Gastroesophageal sphincter (tissue), 4 donors: ENCODE measurements around the gene DOCK2. TPM values are rescaled to one million over a fixed set of nuclear protein-coding genes. Genes with fewer than 3 reads are reported as not detected.

Source experiments
- ATAC-seq: fragments of 150-250 bp; one replicate; pipeline ENCODE4 v1.9.1; 2016; ENCODE audit warnings: mild to moderate bottlenecking, moderate library complexity
- H3K27ac ChIP-seq, 4 donors: fragments of 200-600 bp; sonication (generic) in 3 of 4; 1 replicate in 3 of 4; 2 replicates in 1 of 4; pipeline ENCODE4 v1.5.1; 2016 to 2019
- H3K27me3 ChIP-seq: fragments of 200-600 bp; sonication (generic); one replicate; pipeline ENCODE4 v1.5.1; 2019
- H3K36me3 ChIP-seq, 2 donors: fragments of 200-600 bp; sonication (generic); one replicate each; pipeline ENCODE4 v1.5.1; 2019; ENCODE audit warnings: control low read depth in 1 of 2
- H3K4me1 ChIP-seq, 3 donors: fragments of 200-600 bp; sonication (generic); 1 replicate in 2 of 3; 2 replicates in 1 of 3; pipeline ENCODE4 v1.5.1; 2016 to 2019; ENCODE audit warnings: control low read depth in 2 of 3
- H3K4me3 ChIP-seq, 2 donors: fragments of 200-600 bp; sonication (generic); one replicate each; pipeline ENCODE4 v1.5.1; 2019; ENCODE audit warnings: mild to moderate bottlenecking in 1 of 2, moderate library complexity in 1 of 2
- H3K9me3 ChIP-seq, 3 donors: fragments of 200-600 bp; sonication (generic); one replicate each; pipeline ENCODE4 v1.5.1; 2017 to 2019; ENCODE audit warnings: control low read depth in 2 of 3
- EP300 ChIP-seq: sonication (generic); formaldehyde crosslinking; IDR thresholded peaks from one replicate; pipeline ENCODE4 v1.6.1; 2017; ENCODE audit warnings: antibody characterized with exemption, mild to moderate bottlenecking
- POLR2A ChIP-seq, 2 donors: fragments of 450-650 bp; IDR thresholded peaks; one replicate each; pipeline ENCODE4 v1.6.1; 2017; ENCODE audit warnings: antibody characterized with exemption in 2 of 2, mild to moderate bottlenecking in 2 of 2, moderate library complexity in 1 of 2
- POLR2AphosphoS5 ChIP-seq: sonication (generic); formaldehyde crosslinking; IDR thresholded peaks from one replicate; pipeline ENCODE4 v1.6.1; 2017; ENCODE audit warnings: antibody characterized with exemption
- WGBS, 2 donors: methylation state at CpG; one replicate each; pipeline ENCODE4 v1.1.5; 2018; ENCODE audit warnings: low coverage in 1 of 2; 5-methylcytosine and 5-hydroxymethylcytosine counted together
- total RNA-seq, 4 donors: library from RNA; depleted of rRNA; stranded (reverse); fragments of >200 nt; gene quantifications; one replicate each; pipeline ENCODE4 v1.1.0, GENCODE V29; 2016
- TF ChIP-seq, protein P1 (sequence below), 4 experiments: fragments of 200-600 bp in 2 of 4; fragments of 450-650 bp in 2 of 4; sonication (generic) in 1 of 4; IDR thresholded peaks; one replicate each; pipeline ENCODE4 v1.5.1; 2017 to 2019; ENCODE audit warnings: antibody characterized with exemption in 4 of 4, mild to moderate bottlenecking in 2 of 4, moderate library complexity in 2 of 4

DOCK2 gene
- total RNA-seq, 4 donors from 2014 or later: 9.3 to 20.6 (median 11.8) TPM

DNA sequence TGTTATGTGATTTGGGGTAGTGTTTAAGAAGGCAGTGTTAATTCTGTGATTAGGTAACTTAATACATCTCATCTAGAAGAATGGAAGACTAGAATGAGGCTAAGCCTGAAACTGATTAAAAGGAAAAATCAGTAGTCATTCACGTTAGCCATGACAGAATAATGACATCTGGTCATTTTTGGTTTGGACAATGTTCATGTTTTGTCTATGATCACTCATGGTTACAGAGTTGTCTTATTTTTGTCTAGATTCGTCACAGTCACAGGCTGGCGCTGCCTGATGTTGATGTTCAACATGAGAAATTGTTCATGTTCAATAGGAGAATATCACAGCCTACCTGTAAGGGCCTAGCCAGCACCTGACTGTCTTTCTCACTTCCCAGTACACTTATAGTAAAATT is 9.5 kb upstream of the DOCK2 start:
- 82 to 83% methylated on average over 3 of the region's 3 CpGs for WGBS, 2 donors
- no peak overlapping the region for H3K27ac ChIP-seq
- no peaks in the 10 kb centered on the region for H3K4me1 ChIP-seq
- TF ChIP-seq EP300: no peak
- no peak for TF ChIP-seq POLR2A (IDR thresholded peaks at IDR 0.05)
- TF ChIP-seq, protein P1, sequence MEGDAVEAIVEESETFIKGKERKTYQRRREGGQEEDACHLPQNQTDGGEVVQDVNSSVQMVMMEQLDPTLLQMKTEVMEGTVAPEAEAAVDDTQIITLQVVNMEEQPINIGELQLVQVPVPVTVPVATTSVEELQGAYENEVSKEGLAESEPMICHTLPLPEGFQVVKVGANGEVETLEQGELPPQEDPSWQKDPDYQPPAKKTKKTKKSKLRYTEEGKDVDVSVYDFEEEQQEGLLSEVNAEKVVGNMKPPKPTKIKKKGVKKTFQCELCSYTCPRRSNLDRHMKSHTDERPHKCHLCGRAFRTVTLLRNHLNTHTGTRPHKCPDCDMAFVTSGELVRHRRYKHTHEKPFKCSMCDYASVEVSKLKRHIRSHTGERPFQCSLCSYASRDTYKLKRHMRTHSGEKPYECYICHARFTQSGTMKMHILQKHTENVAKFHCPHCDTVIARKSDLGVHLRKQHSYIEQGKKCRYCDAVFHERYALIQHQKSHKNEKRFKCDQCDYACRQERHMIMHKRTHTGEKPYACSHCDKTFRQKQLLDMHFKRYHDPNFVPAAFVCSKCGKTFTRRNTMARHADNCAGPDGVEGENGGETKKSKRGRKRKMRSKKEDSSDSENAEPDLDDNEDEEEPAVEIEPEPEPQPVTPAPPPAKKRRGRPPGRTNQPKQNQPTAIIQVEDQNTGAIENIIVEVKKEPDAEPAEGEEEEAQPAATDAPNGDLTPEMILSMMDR (IDR thresholded peaks at IDR 0.05): no peak
- peaks cover 0 to 12% (median 0%) of the 10 kb centered on the region in 3 donors for H3K9me3 ChIP-seq
- no peak for ATAC-seq
- no peaks in the 10 kb centered on the region for H3K36me3 ChIP-seq
- H3K27me3 ChIP-seq: no peaks in the 10 kb centered on the region
- H3K4me3 ChIP-seq: no peak overlapping the region

DNA sequence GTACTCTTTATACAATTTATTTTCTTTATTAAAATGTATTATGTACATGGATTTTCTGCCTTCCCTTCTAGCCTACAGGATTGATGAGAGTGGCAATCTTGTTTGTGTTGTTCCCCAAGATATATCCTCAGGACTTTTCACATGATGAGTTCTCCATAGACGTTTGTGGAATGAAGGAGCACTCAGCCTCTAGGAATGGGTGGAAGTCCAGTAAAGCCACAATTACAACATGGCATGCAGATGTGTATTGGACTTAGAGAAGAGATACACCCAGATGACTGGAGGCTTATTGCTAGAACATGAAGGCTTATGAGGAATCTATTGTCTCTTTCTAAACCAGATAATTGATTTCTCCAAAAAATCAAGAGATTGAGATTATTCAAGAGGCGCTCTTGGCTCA is 8.2 kb upstream of the DOCK2 start:
- no peak overlapping the region for H3K27ac ChIP-seq
- H3K4me3 ChIP-seq: no peak overlapping the region
- no peaks in the 10 kb centered on the region for H3K4me1 ChIP-seq
- no peaks in the 10 kb centered on the region for H3K27me3 ChIP-seq
- peaks cover 0 to 2% (median 0%) of the 10 kb centered on the region in 3 donors for H3K9me3 ChIP-seq
- H3K36me3 ChIP-seq: no peaks in the 10 kb centered on the region
- 77 to 100% methylated on average over 1 to 2 of the region's 2 CpGs for WGBS, 2 donors
- TF ChIP-seq, protein P1 (IDR thresholded peaks at IDR 0.05): no peak
- TF ChIP-seq POLR2A (IDR thresholded peaks at IDR 0.05) (no peak), EP300 (no peak), POLR2AphosphoS5 (no peak)
- no peak for ATAC-seq

DNA sequence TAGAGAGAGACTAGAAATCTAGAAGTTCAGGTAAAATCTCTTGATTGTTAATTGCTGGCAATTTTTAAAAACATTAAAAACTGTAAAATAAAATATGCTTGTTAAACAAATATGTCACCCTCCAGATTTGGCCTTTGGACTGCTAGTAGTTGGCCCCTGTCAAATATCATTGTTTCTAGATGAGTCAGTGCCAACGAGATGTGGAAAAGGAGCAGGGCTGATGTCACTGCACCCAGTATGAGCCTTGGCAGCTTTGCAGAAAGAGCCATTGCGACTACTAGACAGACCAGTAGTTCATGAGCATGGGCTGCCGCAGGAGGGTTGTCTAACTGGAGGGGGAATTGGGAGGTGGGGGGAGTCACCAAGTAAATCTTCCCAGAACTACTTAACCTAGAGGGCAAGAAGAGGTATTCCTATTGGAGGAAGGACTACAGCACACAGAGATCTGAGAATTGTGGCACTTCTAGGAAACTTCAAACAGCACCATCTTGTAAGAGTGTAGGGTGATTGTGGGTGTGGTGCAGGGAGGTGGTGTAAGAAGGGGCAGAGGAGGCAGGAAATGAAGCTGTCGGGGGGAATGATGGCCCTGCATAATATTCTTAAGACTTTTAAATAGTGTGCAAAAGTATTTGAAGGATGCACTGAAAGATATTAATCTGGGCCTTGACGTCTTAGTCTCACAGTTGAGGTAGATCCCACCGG is 7.1 kb upstream of the DOCK2 start:
- Histone ChIP-seq H3K36me3 (no peaks in the 10 kb centered on the region), H3K27me3 (no peaks in the 10 kb centered on the region), H3K4me1 (no peaks in the 10 kb centered on the region), H3K9me3 (peaks cover 0 to 10% (median 0%) of the 10 kb centered on the region in 3 donors), H3K27ac (no peak overlapping the region), H3K4me3 (no peak overlapping the region)
- WGBS, 2 donors: 65 to 91% methylated on average over 5 of the region's 6 CpGs
- ATAC-seq: no peak
- no peak for TF ChIP-seq POLR2AphosphoS5
- TF ChIP-seq, protein P1 (IDR thresholded peaks at IDR 0.05): no peak

DNA sequence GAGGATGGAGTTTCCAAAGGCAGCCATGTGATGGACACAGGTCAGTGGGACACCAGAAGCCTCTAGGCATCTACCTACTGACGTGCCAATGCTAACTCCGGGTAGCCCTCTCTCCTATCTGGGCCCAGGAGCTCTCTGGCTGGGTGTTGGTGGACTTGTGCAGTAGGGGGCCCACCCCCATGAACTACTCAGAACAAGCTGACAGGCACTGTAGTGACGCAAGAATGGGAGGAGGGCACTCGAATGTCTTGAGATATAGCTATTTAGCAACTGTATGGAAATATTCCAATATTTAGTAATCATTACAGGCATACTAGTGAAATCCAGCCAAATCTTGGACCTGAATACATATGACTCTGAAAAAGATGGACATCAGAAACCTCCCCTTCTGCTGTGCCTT is 5.7 kb upstream of the DOCK2 start:
- no peak for ATAC-seq
- Histone ChIP-seq H3K9me3 (peaks cover 0 to 14% (median 0%) of the 10 kb centered on the region in 3 donors), H3K4me1 (no peaks in the 10 kb centered on the region), H3K36me3 (no peaks in the 10 kb centered on the region), H3K27ac (no peak overlapping the region), H3K27me3 (peaks cover 7% of the 10 kb centered on the region), H3K4me3 (no peak overlapping the region)
- no peak for TF ChIP-seq EP300
- no peak for TF ChIP-seq POLR2A (IDR thresholded peaks at IDR 0.05)
- TF ChIP-seq, protein P1 (IDR thresholded peaks at IDR 0.05): no peak
- no peak for TF ChIP-seq POLR2AphosphoS5
- 71 to 76% methylated on average over 2 to 4 of the region's 4 CpGs for WGBS, 2 donors

DNA sequence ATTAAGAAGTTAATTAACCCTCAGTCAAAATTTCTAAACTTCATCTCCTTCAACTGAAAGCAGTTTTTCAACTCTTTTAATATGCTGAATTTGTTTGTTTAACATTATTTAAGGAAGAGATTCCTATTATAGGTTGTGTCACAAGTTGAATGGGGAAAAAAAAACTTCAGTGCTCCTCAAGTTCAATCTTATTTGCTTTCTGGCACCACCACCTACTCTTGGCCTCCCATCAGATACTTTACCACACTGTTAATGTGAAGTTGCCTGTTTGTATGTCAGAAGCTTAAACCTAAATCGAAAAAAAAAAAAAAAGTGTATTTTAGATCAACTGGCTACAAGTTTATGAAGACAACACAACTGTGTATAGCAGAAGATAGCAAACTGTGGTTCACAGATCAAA is 4.1 kb upstream of the DOCK2 start:
- TF ChIP-seq, protein P1 (IDR thresholded peaks at IDR 0.05): no peak
- TF ChIP-seq EP300 (no peak), POLR2AphosphoS5 (no peak), POLR2A (IDR thresholded peaks at IDR 0.05) (no peak)
- H3K9me3 ChIP-seq: peaks cover 0 to 14% (median 0%) of the 10 kb centered on the region in 3 donors
- no peak overlapping the region for H3K4me3 ChIP-seq
- peaks cover 23% of the 10 kb centered on the region for H3K27me3 ChIP-seq
- no peak overlapping the region for H3K27ac ChIP-seq
- ATAC-seq: no peak
- peaks cover 0 to 8% (median 0%) of the 10 kb centered on the region in 3 donors for H3K4me1 ChIP-seq
- no peaks in the 10 kb centered on the region for H3K36me3 ChIP-seq
- 83 to 100% methylated on average over 1 of the region's 1 CpG for WGBS, 2 donors
